ENCODE results near the gene CHKA.

The CHKA gene

GRCh38 chr11:68121067-68121899 is at the start of gene CHKA:
CHKA (minus strand) TSS chr11:68121388; CDS start chr11:68121177, 211 bp downstream.
- DNase-seq: peak; percentile 93

GRCh38 chr11:68169442-68169841 is 48.3 kb upstream of the CHKA start:
- no peak for DNase-seq

- DNase-seq: no peak
Measured at GRCh38 chr11:68168694-68169093, 47.5 kb upstream of the CHKA start.

- no peak for DNase-seq
Measured at GRCh38 chr11:68167474-68167873, 46.3 kb upstream of the CHKA start.

- no peak for DNase-seq
Measured at GRCh38 chr11:68166969-68167368, 45.8 kb upstream of the CHKA start.

- no peak for DNase-seq
Measured at GRCh38 chr11:68165601-68166000, 44.4 kb upstream of the CHKA start.

GRCh38 chr11:68164437-68164836 is 43.2 kb upstream of the CHKA start:
- peak; percentile 28 for DNase-seq

GRCh38 chr11:68163691-68164090 is 42.5 kb upstream of the CHKA start:
- DNase-seq: no peak

GRCh38 chr11:68160100-68160695 is 39.0 kb upstream of the CHKA start:
- peak; percentile 18 for DNase-seq

- DNase-seq: no peak
Measured at GRCh38 chr11:68159665-68160064, 38.5 kb upstream of the CHKA start.

- no peak for DNase-seq
Measured at GRCh38 chr11:68159161-68159560, 38.0 kb upstream of the CHKA start.

- DNase-seq: no peak
Measured at GRCh38 chr11:68158580-68158979, 37.4 kb upstream of the CHKA start.

GRCh38 chr11:68153742-68154141 is 32.6 kb upstream of the CHKA start:
- no peak for DNase-seq

GRCh38 chr11:68150037-68150436 is 28.8 kb upstream of the CHKA start:
- no peak for DNase-seq

GRCh38 chr11:68149417-68149816 is 28.2 kb upstream of the CHKA start:
- DNase-seq: no peak

GRCh38 chr11:68148879-68149278 is 27.7 kb upstream of the CHKA start:
- DNase-seq: no peak

GRCh38 chr11:68148071-68148805 is 27.1 kb upstream of the CHKA start:
- no peak for DNase-seq

GRCh38 chr11:68146704-68147474 is 25.7 kb upstream of the CHKA start:
- DNase-seq: peak; percentile 14

GRCh38 chr11:68146010-68146540 is 24.9 kb upstream of the CHKA start:
- DNase-seq: no peak

GRCh38 chr11:68145120-68145866 is 24.1 kb upstream of the CHKA start:
- no peak for DNase-seq

- no peak for DNase-seq
Measured at GRCh38 chr11:68143310-68143689, 22.1 kb upstream of the CHKA start.
